CMK (cell line): ENCODE results near the gene C2CD4C.
"Not testable (repeated sequence)": the region's sequence is repeated elsewhere in the genome, so short reads cannot be mapped to it uniquely, and the experiment has no call there.

Experiments used
- DNase-seq: peaks from one replicate; pipeline ENCODE4 v3.0.0-alpha.2; 2010; ENCODE audit warnings: low read depth

Gene C2CD4C

DNA sequence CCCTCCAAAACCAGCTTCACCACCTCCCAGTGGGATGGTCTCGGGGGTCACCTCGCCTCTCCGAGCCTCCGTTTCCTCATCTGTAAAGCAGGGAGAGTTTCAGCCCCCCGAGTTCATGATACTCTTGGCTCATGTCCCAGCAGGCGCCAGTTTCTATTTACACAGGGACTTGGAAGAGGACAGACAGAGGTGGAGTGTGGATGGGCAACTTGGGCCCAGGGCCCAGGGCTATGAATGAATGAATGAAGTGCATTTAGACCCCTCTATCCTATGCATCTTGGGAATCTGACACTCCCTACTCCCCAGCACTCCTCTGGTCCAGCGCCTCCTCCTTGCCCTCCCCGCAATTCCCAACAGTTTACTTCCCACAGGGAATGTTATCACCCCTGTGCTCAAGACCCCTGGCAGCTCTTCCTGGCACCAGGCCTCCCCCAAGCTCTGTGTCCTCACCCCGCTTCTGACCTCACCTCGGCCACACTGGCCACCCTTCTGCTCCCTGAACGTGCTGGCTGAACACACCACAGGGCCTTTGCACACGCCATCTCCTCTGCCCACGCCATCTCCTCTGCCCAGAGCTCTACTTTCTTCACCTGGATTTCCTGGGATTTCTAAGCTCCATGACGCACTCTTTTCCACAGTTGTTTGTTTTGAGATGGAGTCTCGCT is 4.9 kb upstream of the C2CD4C start:
- DNase-seq, result no peak

DNA sequence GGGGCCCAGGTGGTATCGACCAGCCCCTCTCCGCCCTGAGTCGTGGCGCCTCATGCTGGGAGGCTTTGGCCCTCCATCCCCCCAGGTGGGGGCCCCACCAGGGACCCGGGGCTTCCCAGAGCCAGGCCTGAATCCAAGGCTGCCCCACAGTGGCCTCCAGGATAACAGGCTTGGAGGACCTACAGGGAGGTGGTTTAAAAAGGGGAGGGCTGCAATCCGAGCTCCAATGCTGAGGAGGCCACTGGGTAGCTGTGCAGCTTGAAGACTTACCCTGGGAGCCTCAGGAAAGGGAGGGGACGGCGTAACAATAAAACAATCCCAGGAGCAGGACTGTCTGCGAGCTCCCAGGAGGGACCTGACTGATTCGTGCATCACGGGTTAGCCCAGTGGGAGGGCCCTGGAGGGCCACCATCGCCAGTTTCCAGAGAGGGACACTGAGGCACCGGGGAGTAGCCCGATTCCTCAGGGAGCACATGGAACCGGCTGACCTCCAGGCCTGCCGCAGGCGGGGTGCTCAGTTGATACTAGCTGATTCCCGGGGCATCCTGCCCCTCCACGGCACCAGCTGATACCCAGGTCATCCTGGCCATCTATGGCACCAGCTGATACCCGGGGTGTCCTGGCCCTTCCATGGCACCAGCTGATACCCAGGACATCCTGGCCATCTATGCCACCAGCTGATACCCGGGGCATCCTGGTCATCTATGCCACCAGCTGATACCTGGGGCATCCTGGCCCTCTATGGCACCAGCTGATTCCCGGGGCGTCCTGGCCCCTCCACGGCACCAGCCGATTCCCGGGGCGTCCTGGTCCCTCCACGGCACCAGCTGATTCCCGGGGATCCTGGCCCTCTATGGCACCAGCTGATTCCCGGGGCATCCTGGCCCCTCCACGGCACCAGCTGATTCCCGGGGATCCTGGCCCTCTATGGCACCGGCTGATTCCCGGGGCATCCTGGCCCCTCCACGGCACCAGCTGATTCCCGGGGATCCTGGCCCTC is 3.7 kb upstream of the C2CD4C start:
- no peak for DNase-seq

DNA sequence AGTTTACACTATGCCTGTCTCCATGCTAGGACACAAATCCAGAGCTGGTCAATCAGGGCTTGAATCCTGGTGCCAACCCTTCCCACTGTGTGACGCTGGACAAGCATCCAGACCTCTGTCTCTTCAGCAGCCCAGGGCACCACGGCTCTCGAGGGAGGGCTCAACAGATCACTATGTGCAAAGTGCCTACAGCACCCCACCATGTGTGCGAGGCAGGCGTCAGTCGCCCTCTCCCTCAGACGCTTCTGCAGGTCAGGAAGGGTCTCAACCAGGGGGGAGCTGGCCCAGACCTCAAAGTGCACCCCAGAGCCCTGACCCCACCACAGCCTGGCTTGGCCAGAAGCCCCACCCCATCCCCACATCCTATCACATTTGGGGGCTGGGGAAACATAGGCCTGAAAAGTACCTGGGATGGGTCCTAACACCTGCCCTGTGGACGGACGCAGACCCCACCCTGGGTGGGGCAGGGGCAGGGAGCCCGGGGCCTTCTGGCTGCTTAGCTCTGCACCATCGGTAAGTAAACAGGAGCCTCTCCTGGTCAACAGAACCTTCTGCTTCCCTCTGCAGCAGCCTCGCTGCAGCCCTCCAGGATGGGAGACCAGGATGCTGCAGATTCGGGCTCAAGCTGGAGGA is 2.9 kb upstream of the C2CD4C start:
- DNase-seq, result no peak

DNA sequence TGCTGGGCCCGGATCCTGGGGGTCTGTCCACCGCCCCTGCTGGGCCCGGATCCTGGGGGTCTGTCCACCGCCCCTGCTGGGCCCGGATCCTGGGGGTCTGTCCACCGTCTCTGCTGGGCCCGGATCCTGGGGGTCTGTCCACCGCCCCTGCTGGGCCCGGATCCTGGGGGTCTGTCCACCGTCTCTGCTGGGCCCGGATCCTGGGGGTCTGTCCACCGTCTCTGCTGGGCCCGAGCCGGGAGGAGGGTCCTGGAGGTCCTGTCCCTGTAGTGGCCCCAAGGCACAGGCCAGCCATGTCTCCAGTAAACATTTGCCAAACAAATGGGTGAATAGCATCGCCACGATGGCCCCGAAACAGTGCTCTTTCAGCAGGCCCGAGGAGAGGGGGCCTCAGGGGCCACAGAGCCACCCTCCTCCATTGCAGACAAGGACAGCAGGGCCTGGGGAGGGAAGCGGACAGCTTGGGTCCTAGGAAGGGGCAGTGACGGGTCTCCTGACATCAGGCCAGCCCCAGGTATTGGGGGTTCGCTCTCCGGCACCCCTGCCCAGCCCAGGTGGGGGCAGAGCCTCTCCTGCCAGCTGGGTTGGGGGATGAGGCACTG is 2.3 kb upstream of the C2CD4C start:
- DNase-seq, result not testable (repeated sequence)

DNA sequence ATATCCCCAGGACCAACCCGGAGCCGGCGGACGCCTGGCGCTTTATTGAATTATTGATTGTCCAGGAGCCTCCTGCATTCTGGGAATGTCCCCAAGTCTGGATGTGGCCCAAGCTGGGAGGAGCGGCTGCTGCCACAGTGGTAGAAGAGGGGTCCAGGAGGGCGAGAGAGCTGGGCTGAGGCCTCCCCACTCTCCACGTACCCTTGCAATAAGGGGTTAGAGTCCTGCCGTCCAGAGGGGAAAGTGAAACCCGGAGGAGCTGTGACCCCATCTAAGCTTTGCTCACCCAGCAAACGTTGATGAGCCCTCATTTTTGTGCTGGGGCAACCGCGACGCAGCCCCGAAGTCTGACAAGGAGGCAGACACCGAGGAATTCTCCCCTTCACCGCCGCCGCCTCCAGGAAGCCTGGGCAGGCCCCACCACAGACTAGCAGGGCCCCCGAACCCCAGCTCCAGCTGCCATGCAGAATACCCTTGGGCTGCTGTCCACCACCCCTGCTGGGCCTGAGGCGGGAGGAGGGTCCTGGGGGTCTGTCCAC is 1.4 kb upstream of the C2CD4C start:
- no peak for DNase-seq

DNA sequence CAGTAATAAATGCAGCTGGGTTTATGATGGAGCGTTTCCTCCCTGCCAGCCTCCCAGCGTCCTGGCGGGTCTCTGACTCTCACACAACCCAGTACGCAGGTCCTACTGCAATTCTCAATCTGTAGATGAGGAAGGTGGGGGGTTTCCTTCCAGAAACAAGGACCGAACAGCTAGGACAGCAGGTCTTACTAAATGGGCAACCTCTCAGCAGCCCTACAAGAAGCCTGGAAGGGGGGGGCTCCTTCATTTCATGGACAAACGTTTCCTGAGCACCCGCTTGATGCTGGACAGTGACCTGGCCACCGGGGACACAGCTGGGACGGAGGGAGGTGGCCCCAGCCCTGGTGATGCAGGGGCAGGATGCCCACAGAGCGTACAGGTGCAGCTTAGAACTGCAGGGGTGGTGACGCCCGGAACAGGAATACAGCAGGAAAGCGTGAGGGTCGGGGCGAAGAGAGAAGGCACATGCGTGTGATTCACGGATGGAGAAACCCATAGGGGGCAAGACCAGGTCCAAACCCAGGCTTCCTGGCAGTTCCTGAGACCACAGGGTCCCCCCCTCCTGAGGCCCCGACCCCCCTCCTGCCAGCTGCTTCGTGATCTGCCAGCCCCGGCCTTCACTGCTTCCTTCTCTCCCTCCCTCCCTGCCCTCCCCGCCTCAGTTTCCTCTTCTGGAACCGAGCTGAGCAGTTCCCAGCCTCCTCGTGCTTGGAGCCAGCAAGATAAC is 732 bp upstream of the C2CD4C start:
- DNase-seq, result no peak

DNA sequence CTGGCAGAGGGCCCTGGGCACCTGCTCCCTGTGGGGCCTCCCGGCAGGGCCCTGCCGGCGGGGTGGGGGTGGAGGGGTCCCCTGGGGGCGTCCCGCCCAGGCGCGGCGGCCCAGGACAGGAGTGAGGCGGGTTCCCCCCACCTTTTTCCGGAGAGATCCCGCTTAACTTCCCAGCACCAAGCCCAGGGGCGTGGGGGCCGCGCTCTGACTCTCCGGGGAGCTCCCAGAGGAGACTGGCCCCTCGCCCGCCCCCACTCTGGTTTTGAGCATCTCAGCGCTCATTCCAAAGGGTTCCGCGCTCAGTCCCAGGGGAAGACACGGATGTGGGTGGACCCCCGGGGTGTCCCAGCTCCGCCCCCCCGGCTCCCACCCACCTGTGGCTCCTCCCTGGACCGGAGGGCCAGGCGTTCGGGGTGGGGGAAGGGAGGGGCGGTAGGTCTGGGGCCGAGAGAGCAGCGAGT is 476 bp downstream of the C2CD4C start:
- no peak for DNase-seq

DNA sequence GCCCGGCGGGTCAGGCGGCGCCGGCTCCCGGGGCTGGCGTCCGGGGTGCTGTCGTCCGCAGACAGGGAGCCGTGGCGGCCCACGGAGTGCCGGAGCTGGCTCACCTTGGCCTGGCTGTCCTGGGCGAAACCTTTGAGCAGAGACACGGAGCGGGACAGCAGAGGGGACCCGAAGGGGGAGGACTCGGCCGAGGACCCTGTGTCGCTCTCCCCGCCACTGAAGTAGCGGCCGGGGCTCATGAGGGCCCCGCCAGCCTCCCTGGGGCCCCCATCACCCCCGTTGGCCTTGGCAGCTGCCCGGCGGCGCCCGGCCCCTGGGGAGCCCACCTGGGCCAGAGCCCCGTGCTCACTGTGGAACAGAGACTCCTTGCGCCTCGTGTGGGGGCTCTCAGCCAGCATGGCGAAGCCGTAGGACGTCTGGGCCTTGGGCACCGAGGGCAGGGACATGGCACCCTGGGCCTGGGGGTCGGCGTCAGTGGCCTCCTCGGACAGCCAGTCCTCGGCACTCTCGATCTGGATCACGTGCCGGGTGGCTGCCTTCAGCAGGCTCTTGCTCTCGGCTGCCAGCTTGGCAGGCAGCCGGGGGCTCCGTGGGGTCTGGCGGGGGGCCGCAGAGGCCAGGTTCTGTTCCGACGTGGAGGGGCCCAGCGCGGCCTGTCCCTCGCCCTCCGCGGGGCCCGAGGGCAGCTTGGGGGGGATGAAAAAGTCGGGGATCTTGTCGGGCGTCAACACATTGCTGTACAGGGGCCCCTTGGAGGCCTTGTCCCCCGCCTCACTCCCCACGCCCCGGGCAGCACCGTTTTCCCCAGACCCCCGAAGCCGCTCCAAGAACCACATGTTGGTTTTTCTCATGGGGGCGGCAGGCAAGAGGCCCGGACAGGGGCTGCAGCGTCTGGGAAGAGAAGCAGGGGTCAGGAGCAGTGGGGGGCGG is 1.2 kb downstream of the C2CD4C start:
- DNase-seq, result no peak

DNA sequence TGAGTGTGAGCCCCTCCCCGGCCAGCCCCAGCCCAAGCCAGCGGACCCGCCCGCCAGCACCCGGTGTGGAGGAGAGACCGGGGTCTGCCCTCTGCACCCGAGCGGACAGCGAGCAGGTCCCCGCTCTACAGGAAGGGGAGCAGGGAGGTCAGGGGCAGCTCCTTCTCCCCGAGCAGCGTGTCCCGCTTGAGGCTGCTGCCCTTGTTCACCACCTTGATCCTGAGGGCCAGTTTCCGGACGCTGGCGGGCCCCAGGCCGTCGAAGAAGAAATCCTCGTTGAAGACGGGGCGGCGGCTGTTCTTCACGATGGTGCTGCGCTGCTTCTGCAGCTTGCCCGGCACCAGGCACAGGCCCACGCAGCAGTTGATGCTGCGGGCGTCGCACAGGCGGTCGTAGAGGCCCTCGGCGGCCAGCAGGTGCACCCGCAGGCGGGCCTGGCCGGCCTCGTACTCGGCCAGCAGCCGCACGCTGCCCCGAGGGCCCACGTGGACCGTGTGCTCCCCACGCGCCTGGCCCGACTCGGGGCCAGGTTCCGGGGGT is 1.9 kb downstream of the C2CD4C start:
- DNase-seq, result no peak

DNA sequence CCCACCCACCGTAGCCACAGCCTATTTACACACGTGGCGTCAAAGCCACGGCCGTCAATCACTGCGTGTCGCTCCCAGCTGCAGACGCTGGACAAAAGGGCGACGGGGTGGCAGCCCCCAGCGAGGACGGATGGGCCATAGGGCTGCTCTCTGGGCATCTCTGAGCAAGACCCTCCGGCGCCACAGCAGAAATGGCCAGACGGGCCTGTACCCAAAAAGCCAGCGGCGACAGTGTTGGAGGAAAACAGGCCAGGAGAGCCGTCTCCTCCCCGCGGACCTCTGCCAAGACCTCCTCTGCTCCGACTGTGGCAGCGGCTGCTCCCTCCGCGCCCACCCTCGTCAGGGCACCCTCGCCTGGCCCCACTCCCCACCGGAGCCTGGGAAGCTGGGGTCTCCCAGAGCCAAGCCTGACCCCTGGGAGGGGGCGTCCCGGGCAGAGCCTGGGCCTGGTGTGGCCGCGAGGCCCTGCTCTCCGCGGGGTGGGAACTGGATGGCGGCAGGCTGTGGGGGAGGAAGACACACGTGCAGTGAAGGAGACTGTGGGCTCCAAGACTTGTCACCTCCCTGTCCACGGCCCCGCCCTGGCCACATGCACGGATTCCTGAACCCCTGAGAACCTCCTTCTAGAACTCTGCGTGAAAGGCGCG is 2.7 kb downstream of the C2CD4C start:
- DNase-seq, result no peak

DNA sequence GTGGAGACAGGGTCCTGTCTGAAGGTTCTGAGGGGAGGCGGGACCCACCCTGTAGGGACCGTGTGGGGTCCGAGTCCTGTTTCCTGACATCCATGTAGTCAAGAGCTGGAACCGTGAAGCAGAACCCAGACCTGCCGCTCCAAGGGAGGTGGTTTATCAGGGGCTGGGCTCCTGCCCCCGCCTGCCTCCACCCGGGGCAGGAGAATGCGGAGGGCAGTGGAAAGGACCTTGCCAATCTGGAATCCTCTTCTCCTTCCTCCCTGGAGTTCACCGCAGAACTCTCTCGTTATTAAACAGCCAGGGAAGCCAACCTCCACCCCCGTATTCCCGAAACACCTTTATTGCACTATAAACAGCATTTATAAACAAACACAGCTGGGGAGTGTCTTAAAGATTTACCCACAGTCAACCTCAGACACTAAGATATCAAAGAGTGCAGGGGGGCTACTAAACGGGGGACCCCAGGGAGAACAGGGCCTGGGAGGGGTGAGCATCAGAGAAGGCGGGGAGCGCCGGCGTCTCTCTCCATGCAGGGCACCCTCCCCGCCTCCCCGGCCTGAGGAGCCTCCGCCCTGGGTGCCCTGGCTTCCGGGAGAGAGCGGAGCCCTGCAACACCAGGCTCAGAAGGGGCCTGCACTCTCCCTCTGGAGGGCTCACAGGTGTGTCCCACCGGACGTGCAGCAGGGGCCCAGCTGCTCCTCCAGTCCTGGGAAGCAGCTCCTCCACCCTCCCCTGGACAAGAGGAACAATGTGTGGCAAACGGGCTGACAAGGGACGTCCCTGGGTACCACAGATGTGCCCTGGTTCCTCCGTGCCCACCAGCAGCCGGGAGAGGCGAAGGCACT is 3.6 kb downstream of the C2CD4C start:
- no peak for DNase-seq

DNA sequence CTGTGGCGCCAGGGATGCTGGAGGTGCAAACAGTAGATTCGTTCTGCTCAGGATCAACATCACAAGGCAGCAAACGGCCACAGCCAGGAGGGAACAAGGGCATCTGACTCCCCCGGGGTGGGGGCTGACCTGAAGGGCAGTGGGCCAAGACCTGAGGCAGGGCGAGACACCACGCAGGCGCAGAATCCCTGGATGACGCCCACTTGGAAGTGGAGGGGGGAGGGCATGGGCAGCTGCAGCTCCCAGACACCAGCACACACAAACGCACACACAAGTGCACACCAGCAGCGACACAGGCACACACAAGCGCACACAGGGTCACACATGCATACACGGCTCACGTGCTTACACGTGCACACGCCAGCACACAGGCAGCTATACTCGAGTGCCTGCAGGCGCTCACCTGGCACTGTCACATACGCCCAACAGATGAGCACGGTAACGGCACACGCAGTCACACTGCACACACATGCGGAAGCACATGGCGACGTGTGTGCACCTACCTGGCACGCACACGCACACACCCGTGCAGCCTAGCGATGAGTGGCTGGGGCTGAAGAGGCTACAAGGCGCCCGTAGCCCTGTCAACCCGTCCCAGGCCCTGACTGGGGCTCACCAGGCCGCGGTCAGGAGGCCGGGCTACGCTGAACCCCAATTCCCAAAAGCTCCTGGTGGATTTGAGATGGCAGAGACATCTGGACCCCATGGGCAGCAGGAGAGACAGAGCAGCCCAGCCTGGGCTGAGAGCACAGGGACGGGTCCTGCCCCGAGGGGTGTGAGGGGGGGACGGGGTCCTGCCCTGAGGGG is 5.5 kb downstream of the C2CD4C start:
- no peak for DNase-seq

DNA sequence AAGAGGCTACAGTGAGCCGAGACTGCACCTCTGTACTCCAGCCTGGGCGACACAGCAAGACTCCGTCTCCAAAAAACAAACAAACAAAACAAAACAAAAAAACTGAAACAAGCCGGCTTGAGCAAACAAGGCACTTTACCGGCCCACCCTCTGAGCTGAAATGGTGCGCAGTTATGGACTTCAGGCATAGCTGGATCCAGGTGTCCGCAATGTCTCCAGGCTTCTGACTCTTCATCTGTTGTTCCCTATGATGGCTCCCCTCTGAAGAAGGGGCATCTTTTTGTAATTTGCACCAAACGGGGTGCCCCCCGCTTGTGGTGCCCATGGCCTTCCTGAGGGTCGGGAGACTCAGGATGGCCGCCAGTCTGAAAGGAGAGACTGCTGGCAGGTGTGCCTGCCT is 6.2 kb downstream of the C2CD4C start:
- no peak for DNase-seq

DNA sequence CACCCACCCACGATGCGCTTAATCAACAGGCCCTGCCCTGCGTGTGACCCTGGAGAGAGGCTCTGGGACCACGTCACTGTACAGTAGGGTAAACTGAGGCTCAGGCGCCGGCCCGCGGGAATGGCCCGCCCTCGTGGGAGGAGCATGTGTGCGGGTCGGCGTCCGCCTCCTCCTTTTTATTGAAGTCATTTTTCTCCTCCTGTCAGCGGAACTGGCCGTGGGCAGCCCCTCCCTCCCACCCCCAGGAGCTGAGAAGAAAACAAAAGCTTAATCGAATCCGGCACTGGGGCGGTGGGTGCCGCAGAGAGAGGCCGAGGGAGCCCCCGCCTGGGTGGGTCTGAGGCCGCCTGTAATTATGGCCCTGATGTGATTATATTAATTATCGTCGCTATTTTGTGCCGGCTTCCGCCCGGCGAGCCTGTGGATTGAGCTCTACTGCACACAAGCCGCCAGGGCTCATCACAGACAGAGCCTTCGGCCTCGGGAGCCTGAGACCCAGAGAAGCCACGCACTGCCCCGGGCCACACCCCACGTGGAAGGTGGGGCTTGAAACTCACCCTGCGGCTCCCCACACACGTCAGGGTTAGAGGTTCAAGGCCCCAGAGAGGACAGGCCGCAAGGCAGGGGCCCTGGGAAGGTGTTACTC is 7.0 kb downstream of the C2CD4C start:
- DNase-seq, result no peak

DNA sequence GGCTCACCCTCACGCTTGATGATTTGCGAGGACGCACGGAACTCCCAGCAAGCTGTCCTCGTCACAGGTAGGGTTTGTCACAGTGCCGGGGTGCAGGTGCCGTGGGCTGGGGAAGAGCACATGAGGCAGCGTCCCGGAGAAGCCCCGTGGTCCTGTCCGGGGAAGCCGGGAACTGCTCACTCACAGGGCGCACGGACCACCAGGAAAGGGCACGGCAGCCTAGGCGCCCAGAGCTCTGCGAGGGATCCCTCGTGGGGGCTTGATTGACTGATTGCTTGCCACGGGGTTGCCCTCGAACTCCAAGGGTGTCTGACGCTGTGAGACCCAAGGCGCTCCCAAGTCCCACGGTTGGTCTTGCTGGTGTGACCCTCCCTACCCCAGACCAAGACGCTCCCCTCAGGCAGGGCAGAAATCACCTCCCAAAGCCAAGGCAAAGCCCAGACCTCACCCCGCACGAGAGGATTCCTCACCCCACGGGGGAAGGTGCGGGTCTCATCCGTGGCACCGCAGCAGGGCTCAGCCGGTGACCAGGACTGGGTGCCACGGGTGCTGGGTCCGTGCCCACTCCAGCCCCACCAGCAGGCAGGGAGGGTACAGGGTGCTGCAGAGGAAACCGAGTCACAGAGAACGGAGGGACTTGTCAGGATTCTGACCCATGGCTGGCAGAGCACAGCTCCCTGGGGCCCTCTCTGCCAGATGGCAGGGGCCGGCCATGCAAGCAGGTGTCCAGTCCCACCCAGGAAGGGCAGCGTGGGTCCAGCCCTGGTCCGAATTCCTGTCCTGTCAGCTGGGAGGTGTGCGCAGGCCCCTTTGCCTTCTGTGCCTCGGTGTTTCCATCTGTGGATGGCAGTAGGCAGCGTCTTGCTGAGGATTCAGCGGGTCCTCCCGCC is 7.7 kb downstream of the C2CD4C start:
- DNase-seq, result no peak

DNA sequence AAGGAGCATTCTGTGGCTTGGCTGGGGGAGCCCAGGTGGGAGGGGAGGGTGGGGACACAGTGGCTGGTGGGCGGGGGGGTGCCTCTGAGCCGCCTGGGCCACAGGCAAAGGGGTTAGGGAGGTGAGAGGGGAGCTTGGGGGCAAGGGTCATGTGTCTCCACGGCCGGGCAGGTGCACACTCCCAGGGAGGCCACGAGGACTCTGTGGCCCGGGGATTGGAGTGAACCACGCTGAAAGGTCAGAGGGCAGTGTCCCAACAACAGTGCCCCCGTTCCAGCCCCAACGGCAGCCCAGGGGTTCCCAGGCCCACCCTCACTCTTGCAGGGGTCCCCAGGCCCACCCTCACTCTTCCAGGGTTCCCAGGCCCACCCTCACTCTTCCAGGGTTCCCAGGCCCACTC is 9.6 kb downstream of the C2CD4C start:
- DNase-seq, result no peak
